Tibial artery (tissue), 4 donors: ENCODE data around the gene TSPAN1.

ENCODE experiments used
- DNase-seq, 2 donors: peaks; one replicate each; pipeline ENCODE4 v3.0.0-alpha.2; 2019
- H3K27ac ChIP-seq, 2 donors: fragments of 200-600 bp; sonication (generic) in 1 of 2; 1 replicate in 1 of 2; 2 replicates in 1 of 2; pipeline ENCODE4 v1.5.1; 2018 to 2019; ENCODE audit warnings: mild to moderate bottlenecking in 1 of 2
- H3K27me3 ChIP-seq, 2 donors: fragments of 200-600 bp; sonication (generic) in 1 of 2; one replicate each; pipeline versions ENCODE4 v1.5.1 to v1.6.0; 2016 to 2019
- H3K36me3 ChIP-seq, 3 donors: fragments of 200-600 bp; sonication (generic) in 2 of 3; one replicate each; pipeline ENCODE4 v1.5.1; 2016 to 2019; ENCODE audit warnings: mild to moderate bottlenecking in 2 of 3
- H3K4me1 ChIP-seq, 4 donors: fragments of 200-600 bp; sonication (generic) in 2 of 4; 1 replicate in 3 of 4; 2 replicates in 1 of 4; pipeline ENCODE4 v1.5.1; 2016 to 2019
- H3K4me3 ChIP-seq, 2 donors: fragments of 200-600 bp; sonication (generic) in 1 of 2; 1 replicate in 1 of 2; 2 replicates in 1 of 2; pipeline ENCODE4 v1.5.1; 2018 to 2019; ENCODE audit warnings: mild to moderate bottlenecking in 2 of 2
- H3K9me3 ChIP-seq, 3 donors: fragments of 200-600 bp; sonication (generic) in 1 of 3; one replicate each; pipeline ENCODE4 v1.5.1; 2016 to 2019
- CTCF ChIP-seq, 2 experiments: fragments of 200-600 bp in 1 of 2; fragments of 450-650 bp in 1 of 2; IDR thresholded peaks; one replicate each; pipeline ENCODE4 v1.5.1; 2017 to 2019; ENCODE audit warnings: antibody characterized with exemption in 2 of 2, mild to moderate bottlenecking in 1 of 2, moderate library complexity in 1 of 2
- intact Hi-C: fragments of 100-400 bp; cut with DNase I; formaldehyde crosslinking; loops from one replicate; pipeline ENCODE4 v1.15.0; 2023; ENCODE audit warnings: low total_unique reads

TSPAN1 gene

GRCh38 chr1:46184920-46185658 lies 10.2 kb downstream of the TSPAN1 start:
- DNase-seq: no peak
- peak overlapping the region; percentile 81 to 86 for H3K27ac ChIP-seq
- H3K36me3 ChIP-seq: peaks cover 5 to 34% (median 9%) of the 10 kb centered on the region in 3 donors
- intact Hi-C loops: no loop called here
- no peak for TF ChIP-seq CTCF (IDR thresholded peaks at IDR 0.05)
- peaks cover 0 to 32% (median 18%) of the 10 kb centered on the region in 4 donors for H3K4me1 ChIP-seq
- H3K4me3 ChIP-seq: no peak overlapping the region
- H3K27me3 ChIP-seq: no peaks in the 10 kb centered on the region
- no peaks in the 10 kb centered on the region for H3K9me3 ChIP-seq

DNA sequence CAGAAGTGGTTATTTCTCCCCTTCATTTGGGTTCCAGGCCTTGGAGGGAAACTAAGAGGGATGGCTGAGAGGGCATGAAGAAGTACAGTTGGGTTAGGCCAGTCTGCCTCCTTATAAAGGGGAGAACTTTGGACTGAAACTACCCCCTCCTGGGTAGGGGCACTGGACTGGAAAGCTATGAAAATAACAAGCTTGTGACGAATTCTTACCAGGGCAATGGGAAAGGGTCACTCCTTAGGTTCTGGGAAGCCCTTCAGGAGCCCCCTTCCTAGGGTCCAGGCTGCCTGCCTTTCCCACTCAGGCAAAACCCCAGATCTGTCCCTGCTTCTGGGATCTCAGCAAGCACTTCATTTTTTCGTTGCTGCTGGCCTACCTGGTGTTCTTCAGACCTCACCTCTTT lies 11.2 kb downstream of the TSPAN1 start:
- Histone ChIP-seq H3K36me3 (peaks cover 14 to 43% (median 15%) of the 10 kb centered on the region in 3 donors), H3K4me1 (peaks cover 0 to 26% (median 21%) of the 10 kb centered on the region in 4 donors), H3K9me3 (no peaks in the 10 kb centered on the region), H3K4me3 (no peak overlapping the region), H3K27ac (peak overlapping the region in 1 of 2 donors; percentile 81), H3K27me3 (no peaks in the 10 kb centered on the region)
- intact Hi-C loops: no loop called here
- TF ChIP-seq CTCF (IDR thresholded peaks at IDR 0.05): no peak
- no peak for DNase-seq

GRCh38 chr1:46187106-46187869 lies 12.4 kb downstream of the TSPAN1 start:
- TF ChIP-seq CTCF (IDR thresholded peaks at IDR 0.05): no peak

GRCh38 chr1:46188295-46189030 lies 13.6 kb downstream of the TSPAN1 start:
- Histone ChIP-seq H3K4me1 (peaks cover 0 to 14% (median 10%) of the 10 kb centered on the region in 4 donors), H3K36me3 (peaks cover 22 to 67% (median 34%) of the 10 kb centered on the region in 3 donors), H3K27me3 (no peaks in the 10 kb centered on the region), H3K9me3 (no peaks in the 10 kb centered on the region), H3K27ac (peak overlapping the region in 1 of 2 donors; percentile 38), H3K4me3 (no peak overlapping the region)
- intact Hi-C loops: no loop called here
- TF ChIP-seq CTCF (IDR thresholded peaks at IDR 0.05): no peak
- DNase-seq: peak in 1 of 2 donors; percentile 51

More at GRCh38 chr1:46187106-46187869, 12.4 kb downstream of the TSPAN1 start:
- DNase-seq: no peak
- Histone ChIP-seq H3K4me3 (no peak overlapping the region), H3K27me3 (no peaks in the 10 kb centered on the region), H3K36me3 (peaks cover 14 to 56% (median 23%) of the 10 kb centered on the region in 3 donors), H3K27ac (no peak overlapping the region), H3K9me3 (no peaks in the 10 kb centered on the region), H3K4me1 (peaks cover 0 to 26% (median 22%) of the 10 kb centered on the region in 4 donors)
- intact Hi-C loops: no loop called here

- Histone ChIP-seq H3K4me1 (peaks cover 0 to 7% (median 3%) of the 10 kb centered on the region in 4 donors), H3K36me3 (peaks cover 22 to 88% (median 49%) of the 10 kb centered on the region in 3 donors), H3K4me3 (no peak overlapping the region), H3K27me3 (no peaks in the 10 kb centered on the region), H3K27ac (peak overlapping the region in 1 of 2 donors; percentile 41), H3K9me3 (no peaks in the 10 kb centered on the region)
- TF ChIP-seq CTCF (IDR thresholded peaks at IDR 0.05): no peak
- intact Hi-C loops: no loop called here
- DNase-seq: no peak
Observed at GRCh38 chr1:46190539-46190938, 15.7 kb downstream of the TSPAN1 start.
